Measurements from ENCODE around the gene EPS15.

The EPS15 gene

DNA sequence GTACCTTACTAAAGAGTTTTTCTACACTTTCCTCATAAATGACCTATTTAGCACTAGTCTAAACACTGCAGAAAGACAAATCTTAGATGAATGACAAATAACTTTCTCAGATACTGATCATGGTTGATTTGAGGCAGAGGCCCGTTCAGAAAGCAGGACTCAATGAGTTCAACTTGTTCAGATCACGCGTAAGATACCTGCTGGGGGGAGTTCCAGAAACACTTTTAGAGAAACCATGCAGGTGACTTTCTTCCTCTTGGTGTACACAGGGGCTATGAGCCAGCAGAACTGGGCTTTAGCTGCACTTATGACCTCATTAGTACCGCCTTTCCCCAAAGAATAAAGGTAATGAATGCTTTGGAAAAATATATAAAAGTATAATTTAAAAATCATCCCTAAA is 149.9 kb downstream of the EPS15 start:
- DNase-seq: no peak

DNA sequence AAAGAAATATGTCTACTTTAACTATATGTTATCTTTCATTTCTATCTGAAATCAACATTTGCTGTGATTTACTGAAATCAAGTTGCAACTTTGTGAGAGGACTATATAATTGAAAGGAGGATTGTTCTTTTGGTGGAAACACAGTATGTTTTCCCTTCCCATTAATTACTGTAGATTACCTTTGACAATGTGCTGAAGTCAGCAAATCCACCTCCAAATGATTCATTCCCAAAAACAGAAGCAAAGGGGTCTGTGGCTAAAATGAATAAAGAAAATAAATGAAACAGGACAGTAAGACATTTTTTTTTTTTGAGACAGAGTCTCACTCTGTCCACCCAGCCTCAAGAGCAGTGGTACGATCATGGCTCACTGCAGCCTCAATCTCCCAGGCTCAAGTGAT is 153.3 kb downstream of the EPS15 start:
- DNase-seq: no peak

DNA sequence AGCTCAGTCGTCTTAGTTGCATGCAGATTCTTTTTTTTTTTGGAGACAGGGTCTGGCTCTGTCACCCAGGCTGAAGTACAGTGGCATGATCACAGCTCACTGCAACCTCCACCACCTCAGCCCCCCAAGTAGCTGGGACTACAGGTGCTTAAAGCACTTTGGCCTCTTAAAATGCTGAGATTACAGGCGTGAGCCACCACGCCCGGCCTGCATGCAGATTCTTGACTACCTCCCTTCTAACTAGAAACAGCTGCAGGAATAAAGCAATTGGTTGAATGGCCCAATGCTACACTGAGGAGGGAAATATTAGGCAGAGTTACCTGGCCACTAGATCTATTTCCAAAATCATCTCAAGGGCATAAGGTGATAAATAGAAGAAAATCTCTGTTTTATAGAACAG is 159.2 kb downstream of the EPS15 start:
- DNase-seq: no peak

DNA sequence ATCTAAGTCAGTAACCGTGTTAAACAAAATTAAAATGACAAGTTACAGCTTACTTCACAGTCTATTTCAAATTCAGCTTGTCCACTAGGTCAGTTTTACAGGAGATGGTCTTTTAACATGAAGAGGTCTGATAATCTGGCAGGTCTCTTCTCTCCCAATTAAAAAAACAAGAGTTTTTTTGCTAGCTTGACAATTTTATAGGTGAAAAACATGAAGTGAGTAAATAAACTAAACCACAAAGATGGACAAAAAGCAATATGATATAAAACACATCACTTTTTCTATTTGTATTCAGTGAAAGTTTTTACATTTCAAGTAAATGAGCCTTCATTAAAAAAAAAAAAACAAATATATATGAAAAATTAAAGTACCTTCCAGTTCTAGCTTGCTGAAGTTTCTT is 163.7 kb downstream of the EPS15 start:
- no peak for DNase-seq

DNA sequence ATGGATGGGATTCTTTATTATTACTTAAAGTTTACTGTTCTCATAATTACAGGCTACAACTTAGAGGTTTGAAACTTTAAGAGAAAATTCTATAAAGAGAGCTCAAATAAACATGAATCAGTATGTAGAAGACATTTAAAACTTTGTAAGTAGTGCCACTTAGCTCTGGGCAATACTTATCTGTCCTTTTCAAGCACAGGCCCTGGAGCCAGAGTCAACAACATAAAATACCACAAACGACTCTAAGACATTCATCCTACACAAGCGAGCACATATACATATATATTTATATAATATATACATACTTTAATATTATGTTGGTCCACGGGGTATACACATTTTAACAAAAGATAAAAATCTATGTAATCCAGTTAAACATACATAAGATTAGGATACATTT is 164.7 kb downstream of the EPS15 start:
- DNase-seq: no peak

DNA sequence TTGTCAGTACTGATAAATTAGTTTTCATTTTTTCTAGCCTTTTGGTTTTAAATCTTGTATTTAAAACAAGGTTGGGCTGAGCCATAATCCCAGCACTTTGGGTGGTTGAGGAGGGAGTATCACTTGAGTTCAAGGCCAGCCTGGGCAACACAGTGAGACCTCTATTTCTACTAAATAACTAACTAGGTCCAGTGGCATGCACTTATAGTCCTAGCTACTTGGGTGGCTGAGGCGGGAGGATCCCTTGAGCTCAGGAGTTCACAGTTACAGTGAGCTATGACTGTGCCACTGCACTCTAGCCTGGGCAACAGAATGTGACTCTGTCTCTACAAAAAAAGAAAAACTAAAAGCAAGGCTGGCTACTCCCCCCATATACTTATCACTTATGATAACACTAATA is 167.2 kb downstream of the EPS15 start:
- no peak for DNase-seq

DNA sequence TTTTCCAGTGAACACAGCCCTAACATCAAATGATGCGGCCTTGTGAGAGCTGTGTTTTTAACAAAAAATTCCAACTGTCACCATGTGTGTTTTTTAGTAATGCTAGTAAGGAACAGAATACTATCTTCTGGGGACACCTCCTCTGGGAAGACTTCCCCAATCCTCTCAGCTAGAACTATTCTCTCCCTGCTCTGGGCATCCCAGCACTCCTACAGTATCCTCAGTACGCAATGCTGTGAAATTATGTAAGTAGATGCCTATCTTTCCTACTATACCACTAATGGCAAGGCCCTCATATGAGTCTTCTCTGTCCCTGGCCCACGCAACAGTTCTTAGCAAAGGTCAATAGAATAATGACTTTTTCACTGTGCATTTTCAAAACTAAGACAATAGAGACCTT is 169.2 kb downstream of the EPS15 start:
- DNase-seq: no peak

DNA sequence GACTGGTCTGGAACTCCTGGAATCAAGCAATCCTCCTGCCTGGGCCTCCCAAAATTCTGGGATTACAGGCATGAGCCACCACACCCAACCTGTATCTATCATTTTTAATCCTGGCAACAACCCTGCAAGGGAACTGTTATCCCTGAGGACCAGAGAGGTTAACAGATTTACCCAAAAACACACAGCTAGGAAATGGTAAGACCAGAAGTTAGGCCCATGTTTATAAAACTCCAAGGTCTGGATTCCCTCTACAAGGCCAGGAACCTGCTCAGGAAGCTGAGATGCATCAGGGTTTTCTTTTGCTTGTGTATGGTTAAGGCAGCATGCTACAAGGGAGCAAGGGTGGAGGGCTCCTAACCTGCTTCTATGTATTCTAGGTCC is 170.9 kb downstream of the EPS15 start:
- DNase-seq: no peak

DNA sequence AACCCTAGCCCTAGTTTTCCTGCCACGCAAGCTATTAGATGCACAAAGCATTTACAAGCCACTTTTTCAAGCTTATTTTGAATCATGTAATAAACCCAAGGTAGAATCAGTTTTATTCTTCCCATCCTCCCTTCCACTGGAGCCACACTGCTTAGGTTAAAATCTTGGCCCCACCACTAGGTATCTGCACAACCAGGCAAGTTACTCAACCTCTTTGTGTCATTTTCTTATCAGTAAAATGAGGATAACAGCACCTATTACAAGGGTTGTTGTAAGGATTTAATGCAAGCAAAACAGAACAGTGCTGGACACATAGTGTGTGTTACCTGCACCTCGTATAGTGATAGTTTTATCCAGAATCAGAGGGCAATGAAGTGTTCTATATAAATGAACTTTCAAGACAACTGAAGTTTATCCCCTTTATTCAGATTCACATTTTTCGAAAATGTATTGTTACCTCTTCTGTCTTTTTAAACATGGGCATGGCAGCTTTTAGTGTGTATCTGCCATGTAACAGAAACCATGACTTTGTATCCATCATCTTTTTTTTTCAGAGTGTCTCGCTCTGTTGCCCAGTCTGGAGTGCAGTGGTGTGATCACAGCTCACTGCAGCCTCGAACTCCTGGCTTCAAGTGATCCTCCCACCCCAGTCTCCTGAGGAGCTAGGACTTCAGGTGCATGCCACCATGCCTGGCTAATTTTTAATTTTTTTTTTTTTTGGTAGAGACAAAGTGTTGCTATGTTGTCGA is 171.5 kb downstream of the EPS15 start:
- no peak for DNase-seq

DNA sequence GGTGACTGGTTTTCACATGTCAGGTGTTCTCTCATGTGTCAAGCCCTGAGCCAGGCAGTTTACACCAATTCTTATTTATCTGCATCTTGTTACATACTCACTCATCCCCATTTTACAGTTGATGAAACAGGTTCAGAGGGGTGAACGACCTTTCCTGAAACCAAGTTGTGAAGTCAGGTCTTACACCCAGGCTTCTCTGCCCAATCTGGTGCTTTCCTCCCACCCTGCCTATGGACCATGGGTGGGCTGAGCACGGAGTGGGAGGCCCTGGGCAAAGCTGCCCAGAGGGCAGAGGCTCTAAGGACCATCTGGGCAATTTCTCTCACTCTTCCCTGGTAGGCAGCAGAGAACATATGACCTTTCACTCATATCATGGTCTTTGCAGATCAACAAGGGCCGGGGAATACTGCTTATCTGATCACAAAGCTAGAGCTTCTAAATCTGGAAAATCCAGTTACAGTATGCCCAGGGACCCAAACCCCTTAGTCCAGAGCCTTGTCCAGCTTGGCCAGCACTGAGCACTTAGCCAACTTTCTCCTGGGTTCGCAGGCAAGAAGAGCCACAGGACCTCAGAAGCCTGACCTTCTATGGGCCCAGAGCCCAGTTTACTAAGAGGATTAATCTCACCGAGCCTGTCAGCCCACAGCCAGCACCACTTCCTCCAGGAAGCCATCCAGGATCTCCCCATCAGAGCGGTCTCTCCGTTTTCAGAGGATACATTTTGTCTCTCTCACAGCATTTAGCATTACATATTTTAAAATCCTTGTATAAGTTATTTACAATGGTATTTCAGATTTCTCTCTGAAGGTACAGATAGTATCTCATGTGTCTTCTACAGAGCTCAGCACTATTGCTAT is 172.8 kb downstream of the EPS15 start:
- DNase-seq: no peak

DNA sequence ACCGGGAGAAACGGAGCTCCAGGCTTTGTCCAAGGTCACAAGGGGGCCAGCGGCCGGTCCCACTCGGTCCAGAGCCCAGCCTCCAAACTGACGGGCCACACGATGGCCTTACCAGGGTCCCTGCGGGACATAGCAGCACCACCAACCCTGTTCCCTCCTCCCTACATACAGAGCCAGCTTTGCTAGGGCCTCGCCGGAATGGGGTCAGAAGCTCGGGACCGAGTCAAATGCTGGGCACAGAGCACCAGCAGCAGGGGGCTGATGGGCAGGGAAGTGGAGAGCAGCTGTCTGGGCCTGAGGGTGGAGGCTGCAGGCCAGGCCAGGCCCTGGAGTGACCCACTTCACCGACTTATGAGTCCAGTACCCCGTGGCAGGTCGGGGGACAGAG is 173.8 kb downstream of the EPS15 start:
- no peak for DNase-seq

DNA sequence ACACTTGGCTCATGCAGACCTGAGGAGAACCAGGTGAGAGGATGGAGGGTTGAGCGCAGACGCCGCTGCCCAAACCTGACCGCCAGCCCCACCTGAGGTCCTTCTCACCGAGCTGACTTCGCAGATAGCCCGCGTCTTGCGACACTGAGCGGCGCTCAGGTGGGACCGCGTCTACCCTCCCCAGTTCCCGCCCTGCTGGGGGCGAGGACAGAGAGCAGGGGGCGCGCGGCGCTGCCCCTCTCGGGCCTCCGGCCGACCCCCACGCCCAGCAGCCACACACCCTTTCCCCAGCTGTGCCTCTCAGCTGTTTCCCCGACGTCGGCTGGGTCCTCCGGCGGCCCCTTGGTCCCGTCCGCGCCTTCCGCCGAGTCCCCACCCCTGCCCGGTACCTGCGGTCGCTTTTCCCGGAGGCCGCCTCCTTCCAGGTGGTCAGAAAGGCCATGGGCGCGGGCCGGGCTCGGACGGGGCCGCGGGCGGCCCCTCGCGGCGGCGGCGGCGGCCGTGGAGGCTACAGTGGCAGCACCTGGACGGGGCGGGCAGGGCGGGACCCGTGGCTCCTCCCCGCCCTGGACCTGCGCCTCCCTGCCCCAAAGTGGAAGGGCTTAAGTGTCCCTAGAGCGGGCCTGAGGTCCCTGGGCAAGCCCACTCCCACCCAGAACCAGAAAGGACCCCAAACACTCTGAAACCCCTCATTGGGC is 174.3 kb downstream of the EPS15 start:
- DNase-seq: no peak

DNA sequence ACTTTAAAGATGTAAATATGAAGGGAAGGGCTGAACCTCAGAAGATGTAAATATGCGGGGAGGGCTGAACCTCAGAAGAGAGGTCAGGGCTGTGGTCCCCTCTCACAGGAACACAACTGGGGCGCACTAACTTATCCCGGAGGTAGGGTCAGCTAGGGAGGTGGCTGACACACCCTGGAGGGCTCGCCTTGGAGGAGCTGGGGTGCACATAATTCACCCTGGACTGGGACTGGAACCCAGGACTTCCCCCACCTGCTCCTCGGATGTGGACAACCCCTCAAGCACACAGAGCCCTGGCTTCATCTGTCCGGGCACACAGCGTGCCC is 174.8 kb downstream of the EPS15 start:
- no peak for DNase-seq

DNA sequence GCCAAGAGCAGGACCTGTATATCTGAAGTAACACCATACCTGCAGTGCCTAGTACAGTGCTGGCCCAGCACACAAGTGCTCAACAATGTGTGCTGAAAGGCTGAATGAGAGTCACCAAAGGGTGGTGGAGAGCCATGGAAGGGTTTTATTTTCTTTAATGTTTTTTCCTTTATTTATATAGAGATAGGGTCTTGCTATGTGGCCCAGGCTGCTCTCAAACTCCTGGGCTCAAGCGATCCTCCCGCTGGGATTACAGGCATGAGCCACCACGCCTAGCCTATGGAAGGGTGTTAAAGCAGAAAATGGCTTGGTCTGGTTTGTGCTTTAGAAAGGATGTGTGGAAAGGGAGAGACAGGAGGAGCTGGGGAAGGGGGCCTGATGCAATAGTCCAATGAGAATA is 175.4 kb downstream of the EPS15 start:
- no peak for DNase-seq

DNA sequence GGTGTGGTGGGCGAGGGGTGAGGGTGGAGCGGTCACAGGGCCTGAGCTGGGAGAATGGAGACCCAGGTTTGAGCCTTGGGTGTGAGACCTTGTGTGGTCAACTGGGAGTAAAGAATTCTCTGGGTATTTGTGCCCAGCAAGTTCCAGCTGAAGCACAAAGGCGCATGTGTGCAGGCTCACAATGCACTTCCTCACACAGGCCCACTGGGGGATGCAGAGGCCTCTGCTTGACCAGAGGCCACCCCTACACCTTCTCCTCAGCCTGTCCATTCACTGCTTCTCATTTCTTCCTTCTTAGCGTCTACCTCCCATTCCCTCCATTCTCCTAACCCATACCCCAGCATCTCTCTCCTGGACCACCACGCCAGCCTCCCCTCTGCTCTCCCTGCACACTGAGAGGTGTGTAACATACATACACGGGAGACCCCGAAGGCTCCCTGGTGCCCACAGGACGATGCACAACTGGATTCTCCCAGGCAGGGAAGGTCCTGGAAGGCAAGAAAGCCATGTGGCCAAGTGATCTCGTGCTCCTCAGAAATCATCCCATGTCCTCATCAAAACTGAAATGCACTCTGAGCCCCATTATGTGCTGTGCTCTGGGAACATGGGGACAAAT is 176.4 kb downstream of the EPS15 start:
- no peak for DNase-seq

DNA sequence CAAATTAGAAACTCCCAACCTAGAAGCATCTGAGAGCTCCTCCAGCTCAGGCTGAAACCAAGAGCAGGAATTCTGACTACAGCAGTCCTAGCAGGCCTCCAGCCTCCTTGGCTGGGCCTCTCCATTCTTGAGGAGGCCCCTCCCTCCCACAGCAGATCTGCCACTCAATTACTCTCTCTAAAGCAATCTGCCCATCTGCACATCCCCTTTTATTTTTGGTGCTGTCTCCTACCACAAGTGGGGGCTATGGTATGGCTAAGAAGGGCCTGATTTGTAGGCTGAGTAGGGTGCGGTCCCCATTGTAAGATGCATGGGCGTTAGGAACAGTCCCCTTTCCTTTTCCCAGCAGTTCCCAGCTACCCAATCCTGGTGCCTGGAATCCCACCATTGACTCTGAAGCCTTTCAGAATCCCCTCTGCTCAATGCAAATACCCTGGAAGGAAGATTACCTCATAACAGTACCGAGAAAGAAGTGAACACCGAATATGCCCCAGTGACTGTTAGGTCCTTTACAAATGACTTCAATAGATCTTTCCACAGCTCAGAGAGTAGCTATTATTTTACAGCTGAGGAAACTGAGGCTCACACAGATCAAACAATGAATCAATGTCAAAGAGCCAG is 177.1 kb downstream of the EPS15 start:
- DNase-seq: no peak

DNA sequence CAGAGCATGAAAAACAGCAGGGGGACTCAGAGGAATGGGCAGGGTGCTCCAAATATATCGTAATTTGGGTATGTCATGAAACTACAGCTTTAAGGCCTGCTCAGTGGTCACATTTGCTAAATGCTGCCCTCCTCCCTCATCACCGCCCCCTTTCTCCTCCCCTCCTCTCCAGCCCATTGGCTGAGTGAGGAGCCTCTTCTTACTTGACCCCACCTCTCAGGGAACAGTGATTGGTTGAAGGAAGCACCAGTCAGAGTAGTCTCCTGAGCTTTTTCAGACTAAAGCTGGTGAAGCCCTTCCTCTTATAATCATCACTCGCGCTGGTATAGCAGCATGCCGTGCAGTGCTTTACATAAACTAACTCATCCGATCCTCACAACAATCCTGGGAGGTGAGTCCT is 178.7 kb downstream of the EPS15 start:
- DNase-seq: no peak

DNA sequence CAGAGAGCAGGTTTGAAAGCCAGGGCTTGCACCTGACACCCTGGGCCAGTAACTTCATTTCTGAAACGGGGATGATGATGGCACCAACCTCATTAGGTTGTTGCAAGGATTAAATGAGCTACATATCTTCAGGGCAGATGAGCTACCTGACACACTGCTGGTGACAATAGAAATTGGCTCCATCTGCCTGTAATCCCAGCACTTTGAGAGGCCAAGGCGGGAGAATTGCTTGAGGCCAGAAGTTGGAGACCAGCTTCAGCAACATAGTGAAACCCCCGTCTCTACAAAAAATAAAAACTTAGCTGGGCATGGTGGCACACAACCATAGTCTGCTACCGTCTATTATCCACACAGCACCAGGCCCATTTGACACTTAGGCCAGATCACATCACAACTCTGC is 182.4 kb downstream of the EPS15 start:
- DNase-seq: no peak

DNA sequence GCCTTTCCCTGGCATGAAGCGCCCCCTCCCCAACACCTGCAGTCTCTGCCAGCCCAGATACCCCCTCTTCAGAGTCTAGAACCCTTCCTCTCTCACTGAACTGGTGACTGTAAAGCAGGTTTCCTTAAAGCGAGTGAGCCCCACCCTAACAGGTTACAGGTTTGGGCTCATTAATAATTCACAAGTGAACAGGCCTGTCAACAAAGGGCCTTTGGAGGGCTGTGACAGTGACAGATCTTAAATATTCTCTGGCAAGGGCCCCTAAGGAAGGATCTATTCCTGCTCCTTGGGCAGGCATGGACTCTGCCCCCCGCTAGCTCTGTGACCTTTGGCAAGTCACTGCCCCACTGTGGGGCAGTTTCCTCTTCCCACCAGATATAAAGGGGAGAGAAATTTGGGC is 183.1 kb downstream of the EPS15 start:
- no peak for DNase-seq

DNA sequence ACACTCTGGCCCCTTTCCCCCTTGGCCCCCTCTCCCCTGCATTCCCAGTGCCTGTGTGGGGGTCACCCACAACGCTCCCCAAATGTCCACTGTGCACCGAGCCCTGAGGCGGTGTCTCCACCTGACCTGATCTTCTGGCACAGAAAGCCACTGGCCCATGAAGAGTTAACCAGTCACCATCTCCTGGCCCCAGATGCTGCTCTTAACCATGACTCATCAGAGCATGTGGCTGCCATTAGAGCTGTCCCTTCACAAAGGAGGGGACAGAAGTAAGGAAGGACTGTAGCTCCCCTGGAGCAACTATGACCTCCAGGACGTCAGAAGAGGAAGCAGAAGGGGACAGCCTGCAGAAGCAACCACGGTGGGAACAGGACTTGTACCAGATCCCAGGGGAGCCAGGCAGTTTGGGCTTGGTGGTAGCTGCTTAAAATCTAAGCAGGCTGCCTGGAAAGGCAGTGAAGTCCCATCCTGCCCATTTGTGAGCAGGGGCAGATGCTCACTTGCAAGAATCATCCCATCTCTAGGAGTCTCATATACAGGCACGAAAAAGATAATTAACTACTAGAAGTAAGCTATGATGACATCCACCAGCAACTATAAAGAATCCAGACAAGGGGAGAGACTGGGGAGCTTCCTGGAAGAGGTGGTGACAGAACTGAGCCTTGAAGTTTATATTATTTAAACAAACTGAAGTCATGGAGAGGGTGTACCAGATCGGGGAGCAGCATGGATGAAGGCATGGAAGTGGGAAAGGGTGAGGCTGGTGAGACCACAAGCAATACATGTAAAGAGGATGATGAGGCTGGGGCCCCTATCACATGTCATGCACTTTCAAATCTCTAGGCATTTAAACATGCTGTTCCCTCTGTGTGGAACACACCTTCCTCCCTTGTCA is 187.6 kb downstream of the EPS15 start:
- DNase-seq: no peak

DNA sequence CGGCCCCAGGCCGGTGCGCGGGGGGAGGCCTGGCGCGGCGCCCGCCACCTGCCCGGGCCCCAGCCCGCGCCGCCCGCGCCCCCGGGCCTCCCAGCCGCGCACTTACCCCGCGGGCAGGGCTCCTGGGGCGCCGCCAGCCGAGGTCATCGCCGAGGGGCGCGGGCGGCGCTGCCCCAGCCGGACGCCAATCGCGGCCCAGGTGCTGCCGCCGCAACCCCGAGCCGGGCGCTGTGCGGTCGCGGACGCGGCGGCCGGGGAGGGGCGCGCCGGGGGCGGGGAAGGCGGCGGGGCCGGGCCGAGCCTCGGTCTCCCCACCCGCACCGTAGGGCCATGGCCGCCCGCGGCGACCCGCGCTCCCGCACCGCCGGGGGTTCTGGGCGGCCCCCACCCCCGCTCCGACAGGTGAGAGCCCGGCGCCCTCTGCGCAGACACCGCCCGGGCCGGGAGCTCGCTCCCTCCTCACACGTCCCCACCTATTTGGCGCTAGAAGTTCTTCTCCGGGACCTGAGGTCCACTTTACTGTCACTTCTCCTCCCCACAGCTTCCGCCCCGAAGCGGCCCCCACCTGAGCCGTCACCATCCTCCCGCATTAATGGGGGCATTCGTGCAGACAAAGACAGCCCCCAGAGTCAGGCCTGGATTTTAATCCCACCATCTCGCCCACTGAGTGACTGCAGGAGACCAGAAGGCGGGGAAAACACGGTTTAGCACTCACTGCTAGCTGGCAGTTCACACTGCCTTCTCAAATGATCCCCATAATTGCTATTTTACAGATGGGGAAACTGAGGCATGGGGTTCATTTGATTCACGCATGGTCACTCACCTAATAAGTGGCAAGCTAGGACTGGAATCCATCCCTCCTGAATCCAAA is 188.5 kb downstream of the EPS15 start, which contains the start of gene TTC39A:
TSS of gene TTC39A (minus strand) at position 232 of the 871 bp plus-strand sequence. CDS start at position 147, 85 bp downstream.
- DNase-seq: no peak
